DND-41 (cell line): ENCODE data around the gene CUL5.

Experiments used
- EZH2 ChIP-seq: IDR thresholded peaks from 3 replicates; pipeline ENCODE4 v1.6.1; 2012; ENCODE audit warnings: borderline replicate concordance, low read depth, mild to moderate bottlenecking, moderate library complexity, low read length, inconsistent platforms; ENCODE audit not compliant: severe bottlenecking
- TF ChIP-seq, protein P1 (sequence below): IDR thresholded peaks from 2 replicates; pipeline ENCODE4 v1.5.1; 2012; ENCODE audit warnings: borderline replicate concordance, low read length, moderate library complexity, mild to moderate bottlenecking; ENCODE audit not compliant: poor library complexity, severe bottlenecking; ENCODE audit errors: extremely low read depth

- TF ChIP-seq, protein P1, sequence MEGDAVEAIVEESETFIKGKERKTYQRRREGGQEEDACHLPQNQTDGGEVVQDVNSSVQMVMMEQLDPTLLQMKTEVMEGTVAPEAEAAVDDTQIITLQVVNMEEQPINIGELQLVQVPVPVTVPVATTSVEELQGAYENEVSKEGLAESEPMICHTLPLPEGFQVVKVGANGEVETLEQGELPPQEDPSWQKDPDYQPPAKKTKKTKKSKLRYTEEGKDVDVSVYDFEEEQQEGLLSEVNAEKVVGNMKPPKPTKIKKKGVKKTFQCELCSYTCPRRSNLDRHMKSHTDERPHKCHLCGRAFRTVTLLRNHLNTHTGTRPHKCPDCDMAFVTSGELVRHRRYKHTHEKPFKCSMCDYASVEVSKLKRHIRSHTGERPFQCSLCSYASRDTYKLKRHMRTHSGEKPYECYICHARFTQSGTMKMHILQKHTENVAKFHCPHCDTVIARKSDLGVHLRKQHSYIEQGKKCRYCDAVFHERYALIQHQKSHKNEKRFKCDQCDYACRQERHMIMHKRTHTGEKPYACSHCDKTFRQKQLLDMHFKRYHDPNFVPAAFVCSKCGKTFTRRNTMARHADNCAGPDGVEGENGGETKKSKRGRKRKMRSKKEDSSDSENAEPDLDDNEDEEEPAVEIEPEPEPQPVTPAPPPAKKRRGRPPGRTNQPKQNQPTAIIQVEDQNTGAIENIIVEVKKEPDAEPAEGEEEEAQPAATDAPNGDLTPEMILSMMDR: no peak
- TF ChIP-seq EZH2: no peak
These were observed 10.0 kb downstream of the CUL5 start for GRCh38 chr11:108018708-108019107.
